Dermis microvascular lymphatic vessel endothelial cell (primary cell): ENCODE data around the gene ZCCHC7. TPM values are rescaled to one million over a fixed set of nuclear protein-coding genes. Genes with fewer than 3 reads are reported as not detected.

Source experiments
- DNase-seq, 2 donors: peaks; one replicate each; pipeline versions ENCODE4 v3.0.0 to v3.0.0-alpha.2; 2010; ENCODE audit warnings: low read depth in 2 of 2
- total RNA-seq: library from RNA; depleted of rRNA; stranded (reverse); fragments of >200 nt; gene quantifications from 2 replicates; pipeline ENCODE4 v1.2.1, GENCODE V29; 2014

ZCCHC7 gene
- total RNA-seq, 1 donor from 2014 or later: 6.9 TPM

DNA sequence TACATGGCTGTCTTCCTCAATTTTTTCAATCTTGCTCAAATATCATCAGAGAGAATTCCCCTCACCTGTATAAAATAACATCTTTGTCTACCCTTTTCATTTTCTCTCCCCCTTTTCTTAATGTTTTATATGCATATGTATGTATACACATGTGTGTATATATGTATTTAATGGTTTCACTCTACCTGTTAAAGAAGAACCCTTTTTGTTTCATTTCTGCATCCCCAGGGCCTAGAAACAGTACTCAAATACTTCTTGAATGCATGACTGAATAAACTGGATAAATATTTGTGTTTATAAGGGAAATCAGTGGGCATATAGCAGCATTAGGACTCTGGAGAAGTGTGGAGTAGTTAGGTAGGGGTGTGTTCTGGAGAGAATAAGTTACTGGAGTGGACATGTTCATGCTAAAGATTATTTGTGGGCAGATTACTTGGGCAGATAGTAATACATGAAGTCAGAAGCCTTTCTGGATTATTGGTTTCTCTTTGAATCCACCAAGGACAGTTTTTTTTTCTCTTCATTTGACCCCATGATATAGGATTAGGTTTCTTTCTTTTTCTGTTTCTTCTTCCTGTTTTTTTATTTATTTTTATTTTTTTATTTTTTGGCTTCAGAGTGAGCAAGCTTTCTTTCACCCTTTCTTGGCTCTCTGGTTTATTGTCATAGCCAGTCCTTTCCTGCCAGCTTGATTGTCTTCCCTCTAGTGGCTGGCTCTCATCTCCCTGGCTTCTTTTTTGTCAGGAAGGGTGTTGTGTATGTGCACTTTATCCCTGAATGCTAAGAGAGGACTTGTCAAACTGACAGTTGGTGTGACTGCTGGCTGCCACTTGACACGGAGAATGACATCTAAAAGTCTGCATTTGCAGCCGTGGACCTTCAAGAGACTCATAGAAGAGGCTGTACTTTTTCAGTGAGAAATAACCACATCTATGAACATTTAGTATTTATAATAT lies 89.3 kb downstream of the ZCCHC7 start:
- peak in 1 of 2 donors; percentile 52 for DNase-seq

DNA sequence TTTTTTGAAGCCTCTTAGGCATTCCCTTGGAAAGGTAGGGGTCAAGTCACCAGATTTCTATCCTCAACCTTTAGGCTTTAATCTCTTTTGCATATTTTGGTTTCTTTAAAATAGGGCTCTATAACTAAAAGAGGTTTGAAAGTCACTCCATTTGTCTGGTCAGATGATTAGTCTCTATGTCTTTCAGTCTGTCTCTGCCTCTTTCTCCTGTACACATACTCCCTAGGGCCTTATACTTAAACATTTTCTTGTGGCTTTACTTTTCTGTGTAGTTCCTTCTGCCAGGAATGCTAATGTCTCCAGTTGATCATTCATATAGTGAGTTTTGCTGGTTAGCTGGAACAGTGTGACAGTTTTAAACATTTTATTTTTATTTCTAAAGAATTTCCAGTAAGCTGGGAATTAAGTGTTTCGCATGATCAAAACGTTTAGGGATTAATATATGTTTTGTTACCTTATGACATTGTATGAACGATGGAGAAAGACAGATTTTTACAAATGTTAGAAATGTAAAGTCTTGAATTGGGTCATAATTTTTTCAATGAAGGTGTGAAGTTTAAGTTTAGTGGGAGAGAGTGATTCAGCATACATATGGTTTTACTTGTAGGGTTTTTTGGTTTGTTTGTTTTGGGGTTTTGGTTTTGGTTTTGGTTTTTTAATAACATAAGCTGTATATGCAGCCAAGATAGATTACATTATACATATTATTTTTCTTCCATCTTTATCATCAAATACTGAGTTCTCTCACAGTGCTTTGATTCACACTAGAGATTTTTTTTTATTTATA lies 90.6 kb downstream of the ZCCHC7 start:
- DNase-seq: no peak

- DNase-seq: no peak
Observed at GRCh38 chr9:37212435-37212834, 92.1 kb downstream of the ZCCHC7 start.

DNA sequence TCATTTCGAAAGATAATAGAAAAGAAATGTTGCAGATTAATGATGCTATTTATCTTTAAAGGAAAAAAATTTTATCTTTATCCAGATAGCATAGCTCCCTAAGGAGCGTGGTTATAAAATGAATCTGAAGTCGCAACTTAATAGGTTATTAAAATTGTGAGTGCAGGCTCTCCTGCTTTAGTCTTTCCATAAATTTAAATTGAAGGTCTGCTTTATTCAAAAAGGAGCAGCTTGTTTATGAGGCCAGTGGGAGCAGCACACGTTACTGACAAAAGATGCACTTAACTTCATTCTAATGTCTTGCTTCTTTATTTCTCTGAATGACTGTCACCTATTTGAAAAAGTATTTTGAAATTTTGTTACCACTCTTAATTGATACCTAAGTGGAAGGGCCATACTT lies 95.0 kb downstream of the ZCCHC7 start:
- DNase-seq: no peak

DNA sequence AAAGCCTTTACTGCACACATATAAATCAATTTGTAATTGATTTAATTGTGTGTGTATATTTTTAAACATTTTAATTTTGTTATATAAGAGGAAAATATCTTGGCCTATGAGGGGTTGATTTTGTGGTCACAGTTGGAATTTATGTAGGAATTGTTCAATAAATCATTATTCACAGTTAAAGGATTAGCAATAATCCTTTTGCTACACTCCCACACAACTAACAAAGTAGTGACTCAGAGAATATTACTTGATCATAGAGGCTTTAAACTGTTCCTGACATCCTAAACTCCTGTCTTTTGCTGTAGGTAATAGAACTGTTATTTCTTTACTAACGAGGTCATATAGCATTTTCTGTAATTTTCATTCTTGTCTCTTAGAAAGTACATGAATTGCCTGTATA lies 95.5 kb downstream of the ZCCHC7 start:
- no peak for DNase-seq

DNA sequence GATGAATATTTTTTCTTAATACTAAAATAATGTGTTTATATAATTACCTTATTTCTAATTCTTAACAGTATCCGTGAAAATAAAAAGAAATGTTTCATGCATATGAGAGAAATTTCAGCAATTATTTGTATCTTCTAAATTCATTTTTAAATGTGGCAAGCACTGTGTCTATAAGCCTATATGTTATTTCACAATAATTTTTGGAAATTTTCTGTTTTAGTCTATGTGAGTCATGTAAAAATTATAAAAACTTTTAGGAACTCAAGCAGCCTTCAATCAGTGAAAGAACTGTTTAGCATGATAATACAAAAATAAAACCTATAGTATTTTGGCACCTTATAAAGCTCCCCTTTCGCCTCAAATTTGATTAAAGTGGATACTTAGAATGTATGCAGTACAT lies 96.8 kb downstream of the ZCCHC7 start:
- no peak for DNase-seq

DNA sequence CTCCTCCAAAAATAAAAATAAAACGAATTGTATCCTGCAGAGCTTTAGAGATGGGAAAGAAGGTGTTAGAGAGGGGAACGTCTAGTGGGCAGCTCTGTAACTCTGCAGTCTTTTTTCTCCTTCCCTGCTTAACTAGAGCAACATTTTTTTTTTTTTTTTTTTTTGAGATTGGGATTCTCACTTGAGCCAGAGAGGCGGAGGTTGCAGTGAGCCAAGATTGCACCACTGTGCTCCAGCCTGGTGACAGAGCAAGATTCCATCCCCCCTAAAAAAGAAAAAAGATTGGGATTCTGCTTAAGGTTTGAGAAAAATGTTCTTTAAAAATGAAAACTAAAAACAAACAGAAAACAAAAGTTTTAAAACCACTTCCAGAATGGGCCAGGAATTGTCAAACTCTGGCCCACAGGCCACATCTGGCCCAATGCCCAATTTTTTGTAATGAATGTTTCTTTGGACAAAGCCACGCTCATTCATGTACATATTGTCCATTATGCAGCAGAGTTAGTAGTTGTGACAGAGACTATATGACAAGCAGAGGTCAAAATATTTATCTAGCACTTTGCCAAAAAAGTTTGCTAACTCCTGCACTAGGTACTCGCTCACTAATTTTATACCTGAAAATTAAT lies 98.5 kb downstream of the ZCCHC7 start:
- DNase-seq: peak; percentile 6 to 9

DNA sequence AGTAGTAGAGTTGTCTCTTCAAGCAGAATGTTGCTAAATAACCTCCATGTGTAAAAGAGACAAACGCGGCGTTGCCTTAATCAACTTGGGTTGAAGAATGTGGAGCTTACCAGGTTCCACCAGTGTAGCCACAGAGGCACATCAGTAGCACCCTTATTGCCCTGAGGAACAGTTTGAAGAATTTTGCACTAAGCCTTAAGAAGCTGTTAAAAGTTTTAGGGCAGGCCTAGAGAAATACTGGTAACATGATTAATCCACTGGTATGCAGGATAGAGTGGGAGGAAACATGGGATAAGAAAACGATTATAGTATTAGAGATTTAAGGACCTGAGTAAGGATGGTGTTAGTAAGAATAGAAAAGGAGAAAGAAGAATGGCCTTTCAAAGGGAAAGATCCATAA lies 100.6 kb downstream of the ZCCHC7 start:
- no peak for DNase-seq

DNA sequence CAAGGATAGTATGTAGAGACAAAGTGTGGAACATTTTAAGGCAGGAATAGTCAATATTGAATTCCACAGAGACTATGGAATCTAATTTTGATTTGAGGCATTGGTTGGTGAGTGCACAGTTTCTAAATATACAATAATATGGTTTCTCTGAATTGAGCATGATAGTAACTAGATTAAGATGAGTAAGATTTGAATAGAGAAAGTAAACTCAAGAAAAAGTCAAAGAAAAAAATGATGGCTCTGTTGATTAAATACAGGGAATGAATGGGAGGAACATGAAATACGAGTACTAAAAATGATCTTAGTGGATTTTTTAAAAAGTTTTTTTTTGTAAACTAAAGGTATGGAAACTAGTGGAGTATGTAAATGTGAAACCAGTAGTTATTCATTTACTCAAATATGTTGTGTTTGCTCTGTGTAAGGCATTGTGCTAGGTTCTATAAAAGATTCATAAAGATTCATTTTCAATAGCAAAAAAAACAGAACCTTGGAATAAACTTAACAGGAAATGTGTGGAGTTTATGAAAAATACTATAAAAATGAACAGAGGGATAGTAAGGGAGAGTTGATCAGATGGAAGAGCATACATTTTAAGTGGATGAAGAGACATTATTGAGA lies 101.2 kb downstream of the ZCCHC7 start:
- DNase-seq: no peak

DNA sequence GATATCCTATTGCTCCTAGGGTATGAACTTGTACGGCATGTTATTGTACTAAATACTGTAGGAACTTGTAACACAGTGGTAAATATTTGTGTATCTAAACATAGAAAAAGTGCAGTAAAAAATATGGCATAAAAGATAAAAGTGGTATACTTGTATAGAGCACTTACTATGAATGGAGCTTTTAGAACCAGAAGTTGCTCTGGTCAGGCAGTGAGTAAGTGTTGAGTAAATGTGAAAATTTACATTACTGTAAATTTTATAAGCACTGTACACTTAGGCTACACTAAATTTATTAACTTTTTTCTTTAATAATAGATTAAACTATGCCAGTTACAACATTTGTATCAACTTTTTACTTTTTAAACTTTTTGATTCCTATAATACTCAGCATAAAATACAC lies 109.1 kb downstream of the ZCCHC7 start:
- DNase-seq: no peak

DNA sequence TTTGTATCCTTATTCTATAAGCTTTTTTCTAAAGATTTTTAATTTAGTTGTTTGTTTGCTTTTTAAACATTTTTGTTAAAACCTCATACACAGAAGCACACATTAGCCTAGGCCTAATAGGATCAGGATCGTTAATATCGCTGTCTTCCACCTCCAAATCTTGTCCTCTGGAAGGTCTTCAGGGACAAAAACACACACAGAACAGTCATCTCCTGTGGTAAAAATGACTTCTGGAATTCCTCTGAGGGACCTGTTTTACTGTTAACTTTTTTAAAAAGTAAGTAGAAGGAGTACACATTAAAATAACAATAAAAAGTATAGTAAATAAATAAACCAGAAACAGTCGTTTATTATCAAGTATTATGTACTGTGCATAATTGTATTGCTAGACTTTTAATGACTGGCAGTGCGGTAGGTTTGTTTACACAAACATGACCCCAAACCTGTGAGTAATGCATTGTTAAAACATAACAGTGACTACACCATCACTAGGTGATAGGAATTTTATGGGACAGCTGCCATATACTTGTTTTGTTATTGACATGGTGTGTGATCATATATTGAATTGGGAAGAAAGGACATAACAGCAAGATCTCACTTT lies 109.6 kb downstream of the ZCCHC7 start:
- DNase-seq: peak; percentile 9 to 79

DNA sequence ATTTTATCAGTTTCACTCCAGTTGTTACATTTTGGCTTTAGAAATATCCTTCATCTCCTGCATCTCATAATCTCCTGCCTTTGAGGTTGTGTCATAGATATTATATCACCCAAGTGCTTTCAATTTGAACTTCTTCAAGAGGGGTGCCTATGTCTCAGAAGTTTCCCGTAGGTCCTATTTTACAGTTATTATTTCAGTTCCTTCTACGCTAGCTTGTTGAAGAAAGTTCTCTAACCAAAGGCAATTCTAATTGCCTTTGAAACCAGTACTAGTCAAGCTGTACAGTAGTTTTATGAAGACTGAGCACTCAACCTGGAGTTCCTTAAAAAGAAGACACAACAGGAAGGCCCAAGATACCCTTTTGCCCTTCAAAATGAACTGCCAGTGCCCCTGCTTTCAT lies 116.4 kb downstream of the ZCCHC7 start:
- no peak for DNase-seq

- DNase-seq: no peak
Observed at GRCh38 chr9:37238122-37238521, 117.7 kb downstream of the ZCCHC7 start.

DNA sequence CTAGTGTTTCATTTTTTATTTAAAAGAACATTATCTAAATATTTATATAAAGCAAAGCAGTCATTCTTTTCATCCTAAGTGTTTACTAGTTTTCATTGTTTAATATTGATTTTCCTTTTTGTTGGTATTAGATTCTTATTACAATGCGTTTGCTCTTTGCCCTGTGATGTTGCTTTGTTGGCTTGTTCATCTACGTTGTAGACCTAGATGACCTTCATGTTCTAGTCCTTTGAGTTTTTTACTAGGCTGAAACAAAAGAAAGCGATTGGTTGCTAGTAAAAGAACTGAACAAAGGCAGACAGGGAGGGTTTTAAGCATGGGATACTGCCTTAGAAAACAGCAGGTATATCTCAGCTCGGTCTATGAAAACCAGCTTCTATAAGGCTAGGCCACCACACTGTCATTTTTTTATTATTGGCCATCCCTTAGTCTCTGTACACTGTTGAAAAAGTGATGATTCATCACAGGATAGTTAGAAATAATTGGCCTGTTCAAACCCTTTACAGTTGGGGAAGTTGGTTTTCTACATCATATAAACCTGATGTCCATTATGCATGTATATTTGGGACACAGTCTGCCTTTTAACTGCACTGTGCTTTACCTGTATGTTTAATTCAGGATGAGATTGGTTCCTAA lies 119.0 kb downstream of the ZCCHC7 start:
- DNase-seq: no peak

- no peak for DNase-seq
Observed at GRCh38 chr9:37239921-37240320, 119.5 kb downstream of the ZCCHC7 start.

- no peak for DNase-seq
Observed at GRCh38 chr9:37241340-37241739, 121.0 kb downstream of the ZCCHC7 start.

DNA sequence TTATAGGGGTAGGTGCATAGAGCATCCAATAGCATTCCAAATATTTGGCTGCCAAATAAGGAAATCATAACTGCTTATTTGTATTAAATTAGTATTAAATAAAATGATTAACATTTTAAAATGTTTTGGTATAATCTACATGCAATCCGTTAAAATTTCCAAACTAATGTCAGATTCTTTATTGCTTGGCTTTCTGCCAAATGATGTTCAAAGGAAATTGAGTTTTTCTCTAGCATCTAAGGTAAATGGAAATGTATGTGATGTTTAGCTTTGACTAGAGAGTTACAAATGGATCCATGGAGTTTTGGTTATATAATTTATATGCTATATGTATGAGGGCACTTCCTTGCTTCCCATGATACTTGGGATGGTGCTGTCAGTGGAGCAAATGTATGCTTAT lies 121.7 kb downstream of the ZCCHC7 start:
- DNase-seq: no peak

- no peak for DNase-seq
Observed at GRCh38 chr9:37243588-37244345, 123.4 kb downstream of the ZCCHC7 start.

GRCh38 chr9:37246826-37247225 lies 126.5 kb downstream of the ZCCHC7 start:
- no peak for DNase-seq

DNA sequence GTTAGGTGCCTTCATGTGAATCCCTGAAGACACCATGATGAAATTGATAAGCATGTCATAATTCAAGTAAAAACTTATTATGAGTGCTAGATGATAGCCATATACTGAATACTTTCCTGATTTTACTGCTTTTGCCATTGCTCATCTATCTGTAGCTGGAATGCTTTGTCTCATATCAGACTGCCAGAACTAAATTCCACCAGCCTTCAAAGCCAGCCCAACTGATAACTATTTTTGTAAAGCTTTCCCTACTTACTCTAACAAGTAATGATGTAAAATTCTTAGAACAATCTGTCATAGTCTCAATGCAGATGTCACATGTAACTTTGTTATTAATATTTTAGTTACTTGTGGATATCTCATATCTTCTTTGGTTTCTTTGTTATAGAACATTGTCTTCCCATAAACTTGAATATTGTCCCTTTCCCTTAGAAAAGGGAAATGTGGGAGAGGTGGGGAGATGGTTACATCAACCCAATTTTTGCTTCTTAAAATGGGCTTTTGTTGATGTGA lies 128.3 kb downstream of the ZCCHC7 start:
- DNase-seq: no peak
